ACC112 (cell line): Measurements from ENCODE around the gene SLC6A2.
"Not testable (repeated sequence)": the region's sequence is repeated elsewhere in the genome, so short reads cannot be mapped to it uniquely, and the experiment has no call there.

Experiments
- H2AFZ ChIP-seq: fragments of 200-600 bp; sonication (generic); one replicate; pipeline ENCODE4 v1.6.0; 2017; ENCODE audit warnings: antibody characterized with exemption, low read length; ENCODE audit not compliant: unreplicated experiment
- H3K27ac ChIP-seq: fragments of 200-600 bp; sonication (generic); 2 replicates; pipeline ENCODE4 v1.5.1; 2014; ENCODE audit warnings: low read depth, mild to moderate bottlenecking, antibody characterized with exemption, low read length, moderate library complexity
- H3K27me3 ChIP-seq: fragments of 200-600 bp; sonication (generic); 2 replicates; pipeline ENCODE4 v1.6.1; 2014; ENCODE audit warnings: mild to moderate bottlenecking, antibody characterized with exemption, low read length, moderate library complexity, mixed read lengths; ENCODE audit not compliant: insufficient read depth
- H3K36me3 ChIP-seq: fragments of 200-600 bp; sonication (generic); 2 replicates; pipeline ENCODE4 v1.6.1; 2016; ENCODE audit warnings: mild to moderate bottlenecking, antibody characterized with exemption, low read length, moderate library complexity, mixed read lengths; ENCODE audit not compliant: insufficient read depth
- H3K4me1 ChIP-seq: fragments of 200-600 bp; sonication (generic); one replicate; pipeline ENCODE4 v1.6.1; 2016; ENCODE audit warnings: low read length, mixed read lengths; ENCODE audit not compliant: insufficient read depth, unreplicated experiment, control insufficient read depth
- H3K4me3 ChIP-seq: fragments of 200-600 bp; sonication (generic); 2 replicates; pipeline ENCODE4 v1.5.1; 2014; ENCODE audit warnings: mild to moderate bottlenecking, low read depth, low read length
- H3K79me2 ChIP-seq: fragments of 200-600 bp; sonication (generic); one replicate; pipeline ENCODE4 v1.6.0; 2016; ENCODE audit warnings: low read length; ENCODE audit not compliant: control insufficient read depth, unreplicated experiment, insufficient read depth

The SLC6A2 gene

GRCh38 chr16:55736671-55737070, 80.9 kb downstream of the SLC6A2 start:
- no peaks in the 10 kb centered on the region for H3K79me2 ChIP-seq
- no peak overlapping the region for H2AFZ ChIP-seq
- no peaks in the 10 kb centered on the region for H3K4me1 ChIP-seq
- peaks cover 15% of the 10 kb centered on the region; the same call in 1 of the 2 replicates for H3K27me3 ChIP-seq
- no peaks in the 10 kb centered on the region for H3K36me3 ChIP-seq
- H3K4me3 ChIP-seq, result no peak overlapping the region
- no peak overlapping the region for H3K27ac ChIP-seq

GRCh38 chr16:55737318-55737717, 81.5 kb downstream of the SLC6A2 start:
- H3K4me3 ChIP-seq, result no peak overlapping the region

GRCh38 chr16:55737966-55738365, 82.2 kb downstream of the SLC6A2 start:
- Histone ChIP-seq H3K36me3 (no peaks in the 10 kb centered on the region), H2AFZ (no peak overlapping the region), H3K4me3 (no peak overlapping the region), H3K27ac (no peak overlapping the region), H3K27me3 (peaks cover 15% of the 10 kb centered on the region; the same call in 1 of the 2 replicates), H3K4me1 (no peaks in the 10 kb centered on the region), H3K79me2 (no peaks in the 10 kb centered on the region)

More at GRCh38 chr16:55737318-55737717, 81.5 kb downstream of the SLC6A2 start:
- no peaks in the 10 kb centered on the region for H3K4me1 ChIP-seq
- H3K79me2 ChIP-seq, result no peaks in the 10 kb centered on the region
- H3K27ac ChIP-seq, result no peak overlapping the region
- H2AFZ ChIP-seq, result no peak overlapping the region
- peaks cover 15% of the 10 kb centered on the region; the same call in 1 of the 2 replicates for H3K27me3 ChIP-seq
- no peaks in the 10 kb centered on the region for H3K36me3 ChIP-seq

GRCh38 chr16:55746081-55746480, 90.3 kb downstream of the SLC6A2 start:
- Histone ChIP-seq H3K27ac (no peak overlapping the region), H3K27me3 (no peaks in the 10 kb centered on the region)

GRCh38 chr16:55747785-55748184, 92.0 kb downstream of the SLC6A2 start:
- Histone ChIP-seq H3K27me3 (no peaks in the 10 kb centered on the region), H3K4me3 (no peak overlapping the region), H3K79me2 (no peaks in the 10 kb centered on the region), H3K4me1 (no peaks in the 10 kb centered on the region), H3K27ac (no peak overlapping the region), H3K36me3 (no peaks in the 10 kb centered on the region), H2AFZ (no peak overlapping the region)

More at GRCh38 chr16:55746081-55746480, 90.3 kb downstream of the SLC6A2 start:
- Histone ChIP-seq H2AFZ (no peak overlapping the region), H3K4me3 (no peak overlapping the region), H3K36me3 (no peaks in the 10 kb centered on the region), H3K4me1 (no peaks in the 10 kb centered on the region), H3K79me2 (no peaks in the 10 kb centered on the region)

GRCh38 chr16:55752465-55753144, 96.8 kb downstream of the SLC6A2 start:
- not testable (repeated sequence) for H2AFZ ChIP-seq, H3K4me1 ChIP-seq, H3K27ac ChIP-seq

GRCh38 chr16:55753145-55753631, 97.4 kb downstream of the SLC6A2 start:
- H3K36me3 ChIP-seq, H3K79me2 ChIP-seq, H3K4me3 ChIP-seq, H3K27ac ChIP-seq, H2AFZ ChIP-seq, H3K4me1 ChIP-seq, H3K27me3 ChIP-seq: not testable (repeated sequence)

More at GRCh38 chr16:55752465-55753144, 96.8 kb downstream of the SLC6A2 start:
- H3K4me3 ChIP-seq, H3K36me3 ChIP-seq, H3K79me2 ChIP-seq, H3K27me3 ChIP-seq: not testable (repeated sequence)
